Ishikawa (cell line): ENCODE data around the gene SRA1.

Experiments used
- CEBPB ChIP-seq: IDR thresholded peaks from 2 replicates; pipeline ENCODE4 v1.6.1; 2012
- CREB1 ChIP-seq: IDR thresholded peaks from 2 replicates; pipeline ENCODE4 v1.6.1; 2012; ENCODE audit warnings: low read depth
- EP300 ChIP-seq: IDR thresholded peaks from 2 replicates; pipeline ENCODE4 v1.6.1; 2012; ENCODE audit warnings: borderline replicate concordance
- FOXM1 ChIP-seq: IDR thresholded peaks from 2 replicates; pipeline ENCODE4 v1.6.1; 2012; ENCODE audit warnings: low read depth, borderline replicate concordance
- MAX ChIP-seq: IDR thresholded peaks from 2 replicates; pipeline ENCODE4 v1.6.1; 2012
- NFIC ChIP-seq: IDR thresholded peaks from 2 replicates; pipeline ENCODE4 v1.6.1; 2012
- RAD21 ChIP-seq: IDR thresholded peaks from 2 replicates; pipeline ENCODE4 v1.6.1; 2012; ENCODE audit warnings: low read depth
- REST ChIP-seq: IDR thresholded peaks from 2 replicates; pipeline ENCODE4 v1.6.1; 2012; ENCODE audit warnings: low read depth, mild to moderate bottlenecking
- TAF1 ChIP-seq: IDR thresholded peaks from 2 replicates; pipeline ENCODE4 v1.6.1; 2012; ENCODE audit warnings: low read depth, mild to moderate bottlenecking
- TCF12 ChIP-seq: IDR thresholded peaks from 2 replicates; pipeline ENCODE4 v1.6.1; 2012; ENCODE audit warnings: low read depth
- TEAD4 ChIP-seq: IDR thresholded peaks from 2 replicates; pipeline ENCODE4 v1.6.1; 2012
- USF1 ChIP-seq: IDR thresholded peaks from 2 replicates; pipeline ENCODE4 v1.6.1; 2012
- YY1 ChIP-seq: IDR thresholded peaks from 2 replicates; pipeline ENCODE4 v1.6.1; 2012; ENCODE audit warnings: low read depth
- ZBTB7A ChIP-seq: IDR thresholded peaks from 2 replicates; pipeline ENCODE4 v1.6.1; 2012; ENCODE audit warnings: low read depth

GRCh38 chr5:140570488-140570887, 13.2 kb upstream of the SRA1 start:
- TF ChIP-seq EP300 = no peak
- no peak for TF ChIP-seq TAF1
- TF ChIP-seq REST = no peak
- no peak for TF ChIP-seq CREB1
- no peak for TF ChIP-seq ZBTB7A
- TF ChIP-seq YY1 = no peak
- TF ChIP-seq TCF12 = no peak
- TF ChIP-seq MAX = no peak
- no peak for TF ChIP-seq USF1
- no peak for TF ChIP-seq NFIC
- no peak for TF ChIP-seq FOXM1
- no peak for TF ChIP-seq CEBPB
- TF ChIP-seq RAD21 = no peak
- no peak for TF ChIP-seq TEAD4
